AML-193 (cell line): ENCODE data around the gene TTLL5.
"Not testable (repeated sequence)": the region's sequence is repeated elsewhere in the genome, so short reads cannot be mapped to it uniquely, and the experiment has no call there.

Experiments
- DNase-seq, 2 experiments: peaks; one replicate each; lab custom pipeline; 2025; lab: John Stamatoyannopoulos, UW

TTLL5 gene

GRCh38 chr14:75831952-75832351 lies 170.9 kb downstream of the TTLL5 start:
- no peak for DNase-seq

- no peak for DNase-seq
These were observed 171.7 kb downstream of the TTLL5 start for GRCh38 chr14:75832621-75833297.

GRCh38 chr14:75833326-75834020 lies 172.4 kb downstream of the TTLL5 start:
- no peak for DNase-seq

- DNase-seq, result no peak
These were observed 174.2 kb downstream of the TTLL5 start for GRCh38 chr14:75835156-75835725.

GRCh38 chr14:75835737-75836136 lies 174.7 kb downstream of the TTLL5 start:
- DNase-seq, result no peak

GRCh38 chr14:75837151-75837787 lies 176.2 kb downstream of the TTLL5 start:
- DNase-seq, result no peak

- DNase-seq, result no peak
These were observed 179.9 kb downstream of the TTLL5 start for GRCh38 chr14:75840911-75841310.

- DNase-seq, result no peak
These were observed 181.5 kb downstream of the TTLL5 start for GRCh38 chr14:75842551-75842950.

- DNase-seq, result no peak
These were observed 183.4 kb downstream of the TTLL5 start for GRCh38 chr14:75844486-75844885.

- no peak for DNase-seq
These were observed 184.2 kb downstream of the TTLL5 start for GRCh38 chr14:75845136-75845804.

GRCh38 chr14:75846694-75847093 lies 185.6 kb downstream of the TTLL5 start:
- DNase-seq, result not testable (repeated sequence)

GRCh38 chr14:75847584-75847983 lies 186.5 kb downstream of the TTLL5 start:
- no peak for DNase-seq

GRCh38 chr14:75848167-75848913 lies 187.3 kb downstream of the TTLL5 start:
- no peak for DNase-seq

- DNase-seq, result no peak
These were observed 188.4 kb downstream of the TTLL5 start for GRCh38 chr14:75849300-75849895.

- no peak for DNase-seq
These were observed 190.5 kb downstream of the TTLL5 start for GRCh38 chr14:75851574-75851866.

- no peak for DNase-seq
These were observed 193.2 kb downstream of the TTLL5 start for GRCh38 chr14:75854111-75854799.

GRCh38 chr14:75857199-75857598 lies 196.2 kb downstream of the TTLL5 start:
- DNase-seq, result no peak

- no peak for DNase-seq
These were observed 197.3 kb downstream of the TTLL5 start for GRCh38 chr14:75858362-75858761.

GRCh38 chr14:75859746-75860145 lies 198.7 kb downstream of the TTLL5 start:
- DNase-seq, result no peak

GRCh38 chr14:75860561-75861160 lies 199.6 kb downstream of the TTLL5 start:
- no peak for DNase-seq
